GM18858 (cell line): Measurements from ENCODE around the gene SREBF1.
A peak's percentile ranks its signal among the peaks of the same experiment; 100 is the strongest.

Experiments used
- ATAC-seq: cut with Tn5 transposase; IDR thresholded peaks from one replicate; pipeline ENCODE4 v1.9.1; 2021; ENCODE audit not compliant: unreplicated experiment

The SREBF1 gene

DNA sequence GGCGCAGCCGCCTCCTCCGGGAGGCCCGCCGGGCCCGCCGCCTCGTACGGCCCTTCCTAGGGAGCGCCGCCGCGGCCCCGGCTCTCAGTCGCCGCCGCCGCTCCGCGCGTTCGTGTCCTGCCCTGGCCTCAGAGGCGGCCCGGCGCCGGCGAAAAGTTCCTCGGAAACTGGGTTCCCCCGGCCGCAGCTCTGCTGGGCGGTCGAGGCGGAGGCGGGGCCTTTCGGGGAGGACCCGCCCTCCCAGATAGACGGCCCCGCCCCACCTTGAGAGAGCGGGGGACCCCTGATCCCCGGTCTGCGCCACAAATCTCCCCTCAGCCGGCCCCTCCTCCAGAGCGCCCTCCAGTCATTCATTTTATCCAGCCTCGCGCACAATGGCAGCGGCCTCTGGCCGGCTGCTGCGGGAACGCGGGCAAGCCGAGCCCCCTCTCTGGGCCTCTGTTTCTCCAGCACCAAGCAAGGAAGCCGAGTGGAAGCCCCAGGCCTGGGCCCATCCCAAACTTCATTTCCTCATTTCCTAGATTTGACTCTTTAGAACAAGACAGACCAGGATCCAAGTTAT, at the start of gene SREBF1:
SREBF1 (minus strand) TSS at position 169 of the 562 bp plus-strand sequence. CDS start 169 bp downstream, outside the sequence.
- peak; percentile 13 for ATAC-seq

DNA sequence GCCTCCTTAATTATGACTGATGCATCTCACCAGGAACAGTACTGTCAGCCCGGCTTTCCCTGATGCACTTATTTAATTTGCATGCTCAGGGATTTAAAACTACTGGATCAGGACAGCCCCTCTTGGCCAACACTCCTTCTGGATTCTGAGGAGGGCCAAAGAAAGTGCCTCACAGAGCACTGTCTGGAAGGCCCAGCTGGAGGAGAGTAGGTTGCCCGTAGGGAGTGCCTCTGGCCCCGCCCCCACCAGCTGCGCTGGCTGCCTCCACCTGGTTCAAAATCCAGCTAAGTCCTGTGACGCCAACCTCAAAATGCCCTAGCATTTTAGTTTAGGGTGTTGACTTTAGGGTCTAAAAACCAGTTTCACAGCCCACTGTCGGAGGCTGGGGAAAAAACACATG, 49.4 kb upstream of the SREBF1 start:
- ATAC-seq = no peak

DNA sequence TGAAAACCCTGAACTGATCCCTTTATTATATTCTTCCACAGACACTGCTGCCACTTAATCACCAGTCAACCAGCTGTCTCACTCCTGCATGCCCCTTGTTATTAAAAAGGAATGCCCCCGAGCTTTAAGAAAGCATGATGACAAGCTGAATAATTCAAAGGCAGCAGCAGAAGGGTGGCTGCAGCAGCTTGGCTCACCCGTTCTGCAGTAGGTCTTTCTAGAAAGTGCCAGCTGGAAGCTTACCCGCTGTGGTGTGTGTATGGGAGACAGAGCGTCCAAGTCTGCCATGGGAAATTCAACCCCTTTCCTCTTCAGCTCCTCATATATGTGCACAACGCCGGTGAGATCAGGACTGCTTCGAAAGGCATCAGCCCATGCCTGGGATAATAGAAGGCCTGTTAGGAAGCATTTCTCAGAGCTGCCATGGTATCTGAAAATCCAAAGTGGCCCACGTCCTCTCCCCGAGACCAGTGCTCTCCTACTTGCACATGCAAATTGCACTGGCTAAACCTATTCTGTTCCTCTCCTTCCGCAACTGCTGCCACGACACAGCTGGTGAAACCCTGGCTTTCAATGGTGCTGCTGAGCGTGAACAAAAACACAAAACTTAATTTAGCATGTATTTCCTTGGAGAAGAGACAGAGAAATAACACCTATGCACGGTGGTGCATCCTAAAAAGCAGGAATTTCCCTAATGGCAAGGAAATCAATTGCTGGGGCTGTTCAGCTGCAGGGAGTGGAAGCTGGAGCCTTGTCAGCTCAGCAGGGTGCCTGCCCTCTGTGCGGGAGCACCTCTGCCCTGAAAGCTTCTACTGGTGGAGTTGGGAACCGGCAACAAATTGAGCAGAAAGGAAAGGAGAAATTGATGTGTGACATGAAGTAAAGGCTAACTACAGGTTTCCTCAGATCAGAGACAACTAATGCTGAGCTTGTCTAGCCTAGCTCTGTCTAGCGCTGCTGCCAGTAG, 47.9 kb upstream of the SREBF1 start:
- ATAC-seq = no peak

DNA sequence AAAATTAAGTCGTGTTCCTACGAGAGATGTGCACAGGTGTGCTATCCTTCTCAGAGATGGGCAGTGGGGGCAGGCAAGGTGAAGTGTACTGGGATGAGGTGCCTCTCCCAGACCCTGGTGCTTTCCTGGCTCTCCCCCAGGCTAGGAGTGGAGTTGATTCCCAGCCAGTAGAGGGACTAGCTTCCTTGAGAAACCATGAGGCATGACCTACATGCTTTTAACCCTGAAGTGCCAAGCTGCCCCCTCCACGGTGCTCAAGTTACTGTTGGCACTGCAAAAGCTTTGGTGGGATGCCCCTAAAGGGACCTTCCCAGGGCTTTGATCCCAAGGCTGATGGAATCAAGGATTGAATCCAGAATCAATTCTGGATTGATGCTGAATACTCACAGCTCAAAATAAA, 47.0 kb upstream of the SREBF1 start:
- no peak for ATAC-seq

DNA sequence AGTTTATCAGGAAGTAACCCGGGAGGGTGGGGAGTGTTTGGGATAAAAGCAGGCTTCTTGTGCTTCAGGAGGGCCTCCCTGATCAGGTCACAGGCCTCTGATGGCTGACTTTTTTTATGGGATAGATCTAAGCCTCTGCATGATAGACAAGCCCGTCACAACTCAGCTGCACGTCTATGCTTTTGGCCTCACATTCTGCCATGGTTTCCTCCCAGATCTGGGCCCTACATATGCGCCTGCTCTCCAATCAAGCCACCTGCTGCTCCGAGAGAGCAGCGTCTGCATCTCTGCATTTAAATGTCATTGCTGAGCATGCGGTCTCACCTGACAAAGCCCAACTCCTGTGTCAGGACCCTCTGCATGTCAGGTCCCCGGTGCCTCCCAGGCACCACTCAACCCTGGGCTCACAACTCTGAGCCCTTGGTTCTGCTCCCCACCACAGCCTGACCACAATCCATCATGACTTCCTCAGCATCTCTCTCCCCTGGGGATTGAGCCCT, 45.3 kb upstream of the SREBF1 start:
- no peak for ATAC-seq

DNA sequence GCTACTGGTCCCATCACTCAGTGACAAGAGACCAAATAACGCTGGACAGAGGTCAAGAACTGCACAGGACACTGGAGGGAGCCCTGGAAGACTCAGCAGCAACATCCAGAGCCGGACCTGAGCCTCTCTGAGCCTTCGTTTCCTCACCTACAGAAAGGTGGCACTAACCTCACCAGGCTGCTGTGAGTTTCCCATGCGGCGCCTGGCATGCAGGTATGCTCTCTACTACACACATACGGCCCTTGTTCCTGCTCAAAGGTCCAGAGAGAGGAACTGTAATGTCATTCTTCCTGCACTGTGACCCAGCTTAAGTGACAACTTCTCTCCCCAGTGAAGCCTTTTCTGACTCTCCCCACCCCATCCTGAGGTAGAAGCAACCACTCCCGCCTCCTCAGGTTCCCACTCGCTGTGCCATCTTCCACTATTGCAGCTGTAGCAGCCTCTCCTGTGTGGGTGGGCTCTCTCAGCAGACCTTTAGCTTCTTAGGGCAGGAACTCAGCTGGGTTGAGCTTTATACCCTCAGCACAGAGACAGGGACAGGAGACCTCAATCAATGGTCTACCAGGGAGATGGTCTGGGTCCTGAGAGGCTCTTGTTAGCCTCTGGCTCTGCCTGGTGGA, 43.9 kb upstream of the SREBF1 start:
- ATAC-seq = no peak

DNA sequence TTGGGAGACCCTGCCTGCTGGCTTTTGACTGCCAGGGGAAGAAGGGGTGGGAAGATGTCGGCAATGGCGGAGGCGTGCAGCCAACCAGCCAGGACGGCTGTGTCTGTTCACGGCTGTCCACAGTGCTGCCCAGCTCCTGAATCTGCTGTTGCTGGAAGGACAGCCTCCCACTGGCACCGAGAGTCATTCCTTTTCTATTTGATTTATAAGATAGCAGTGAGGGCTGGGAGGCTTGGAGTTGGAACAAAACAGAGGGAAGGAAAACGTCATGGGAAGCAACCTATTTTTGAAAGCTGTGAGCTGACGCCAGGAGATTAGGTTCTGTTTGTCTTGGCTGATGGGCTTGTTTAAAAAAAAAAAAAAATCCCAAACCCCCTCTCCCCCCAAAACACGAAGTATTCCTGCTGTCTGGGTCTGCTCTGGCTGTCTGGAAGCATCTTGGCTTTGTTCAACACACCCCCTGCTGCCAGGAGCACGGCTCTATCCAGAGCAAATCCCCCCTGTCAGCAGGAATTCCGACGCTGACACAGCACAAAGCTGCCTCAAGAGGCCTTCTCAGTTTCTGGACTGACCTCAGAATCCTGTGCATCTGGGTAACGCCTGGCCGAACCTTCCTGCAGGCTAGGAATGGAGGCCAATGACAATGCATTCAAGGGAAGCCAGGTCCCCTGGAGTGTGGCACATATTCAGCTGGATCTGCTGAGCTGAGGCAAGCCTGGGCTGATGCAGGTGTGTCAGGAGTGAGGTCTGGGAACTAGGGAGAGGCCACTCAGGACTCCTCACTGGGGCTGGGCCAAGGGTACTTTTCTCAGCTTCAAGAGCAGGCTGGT, 41.0 kb upstream of the SREBF1 start:
- ATAC-seq = no peak

DNA sequence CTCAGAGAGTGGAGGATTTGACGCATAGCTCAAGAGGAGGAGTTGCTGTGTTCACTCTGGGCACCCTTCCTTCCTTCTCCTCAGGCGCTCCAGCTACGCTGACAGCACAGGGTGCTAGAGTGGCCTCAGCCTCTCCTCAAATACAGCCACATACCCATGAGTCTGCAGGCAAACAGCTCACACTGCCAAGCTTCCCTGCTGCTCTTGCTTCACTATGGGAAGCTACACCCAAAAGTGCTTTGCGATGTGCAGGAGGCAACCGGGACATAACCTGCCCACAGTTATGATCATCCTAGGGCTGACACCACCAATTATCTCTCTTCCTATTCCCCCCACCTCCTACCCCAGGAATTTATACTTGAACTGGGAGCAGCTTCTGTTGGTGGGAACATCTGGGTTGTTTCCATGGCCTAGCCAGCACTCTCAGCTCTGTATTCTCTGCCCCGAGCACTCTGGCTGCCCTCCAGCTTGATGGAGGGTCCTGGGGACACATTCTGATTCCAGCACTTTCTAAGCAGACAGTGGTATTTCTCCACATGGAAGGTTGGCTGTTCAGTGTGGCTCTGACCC, 40.3 kb upstream of the SREBF1 start:
- ATAC-seq = no peak

DNA sequence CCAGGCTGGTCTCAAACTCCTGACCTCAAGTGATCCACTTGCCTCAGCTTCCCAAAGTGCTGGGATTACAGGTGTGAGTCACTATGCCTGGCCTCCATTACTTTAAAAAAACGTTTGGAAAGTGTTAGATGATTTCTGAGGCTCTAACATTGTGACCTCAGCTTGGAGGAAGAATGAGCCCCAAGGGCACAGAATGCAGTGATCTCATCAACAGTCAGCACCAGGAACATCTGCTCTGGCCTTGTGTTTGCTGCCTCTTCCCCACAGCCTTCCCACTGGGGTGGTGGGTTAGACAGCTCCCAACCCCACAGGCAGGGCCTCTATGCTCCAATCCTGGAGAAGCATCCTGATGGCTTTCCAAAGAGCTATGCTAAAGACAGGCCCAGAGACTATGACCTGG, 37.7 kb upstream of the SREBF1 start:
- ATAC-seq = no peak

DNA sequence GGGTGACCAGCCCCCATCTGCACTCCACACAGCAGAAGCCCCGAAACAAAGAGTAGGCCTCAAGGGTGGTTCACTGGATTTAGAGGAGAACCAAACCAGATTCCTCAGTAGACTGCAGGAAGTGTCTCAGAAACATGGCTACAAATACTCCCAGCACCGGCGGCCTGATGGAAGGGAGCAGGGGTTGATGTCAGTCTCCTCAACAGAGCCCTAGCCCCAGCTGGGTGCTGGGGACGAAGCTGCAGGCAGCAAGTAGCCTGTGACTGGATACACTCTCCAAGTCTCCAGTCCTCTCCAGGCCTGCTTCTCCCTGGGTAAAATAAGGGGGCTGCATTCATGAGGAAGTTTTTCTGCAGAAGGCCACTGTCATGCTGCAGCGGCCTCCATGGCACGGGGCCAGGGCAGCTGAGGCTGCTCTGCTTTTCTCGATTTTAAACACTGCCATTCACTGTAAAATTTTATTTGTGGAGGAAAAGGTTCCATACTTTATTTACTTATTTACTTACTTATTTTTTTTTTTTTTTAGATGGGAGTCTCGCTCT, 36.7 kb upstream of the SREBF1 start:
- ATAC-seq = no peak

DNA sequence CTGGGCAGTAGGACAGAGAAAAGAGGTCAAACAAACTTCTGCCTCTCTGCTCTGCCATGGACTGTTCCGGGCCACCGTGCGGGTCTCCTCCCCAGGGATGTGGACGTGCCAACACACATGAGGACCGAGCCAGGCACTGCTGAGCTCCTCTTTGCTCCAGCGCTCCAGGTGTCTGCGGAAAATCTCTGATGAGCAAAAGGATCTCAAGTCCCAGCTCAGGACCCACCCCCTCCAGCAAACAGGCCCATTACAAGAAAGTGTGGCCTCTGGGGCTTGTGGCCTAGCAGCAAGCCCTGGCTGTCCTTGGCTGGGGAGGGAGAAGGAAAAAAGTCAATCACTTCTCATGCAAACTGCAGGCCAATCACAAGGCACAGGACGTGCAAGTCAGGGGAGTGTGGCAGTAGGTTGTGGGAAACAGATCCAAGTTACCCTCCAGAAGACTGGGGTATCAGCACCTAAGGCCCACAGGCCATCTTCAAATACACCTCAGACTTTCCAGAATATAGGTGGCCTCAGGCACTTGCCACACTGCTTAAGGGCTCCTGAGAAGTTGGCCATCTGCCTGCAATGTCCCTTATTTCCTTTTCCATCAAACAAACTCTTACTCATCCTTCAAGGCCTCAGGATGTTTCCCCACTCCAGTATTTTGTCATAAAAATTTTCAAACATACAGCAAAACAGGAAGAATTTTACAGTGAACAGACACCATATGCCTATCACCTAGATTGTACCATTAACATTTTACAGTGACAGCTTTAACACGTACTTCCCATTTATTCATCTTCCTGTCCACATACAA, 36.0 kb upstream of the SREBF1 start:
- ATAC-seq = no peak

DNA sequence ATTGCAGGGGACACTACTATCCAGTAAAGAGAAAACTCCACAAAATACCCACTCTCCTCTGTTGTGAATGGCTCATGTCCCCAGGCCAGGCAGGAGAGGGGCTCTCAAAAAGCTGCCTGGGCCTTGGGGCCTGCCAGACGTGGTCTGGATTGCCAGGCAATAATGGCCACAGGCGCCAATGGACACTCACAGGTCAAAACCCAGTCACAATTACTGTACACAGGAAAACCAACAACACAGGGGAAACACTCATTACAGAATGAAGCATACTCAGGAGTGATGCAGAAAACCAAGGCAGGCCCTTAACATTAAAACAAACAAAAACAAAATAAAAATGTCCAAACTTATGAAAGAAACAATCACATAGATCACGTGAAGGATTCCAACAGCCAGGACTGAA, 35.1 kb upstream of the SREBF1 start:
- ATAC-seq = no peak

DNA sequence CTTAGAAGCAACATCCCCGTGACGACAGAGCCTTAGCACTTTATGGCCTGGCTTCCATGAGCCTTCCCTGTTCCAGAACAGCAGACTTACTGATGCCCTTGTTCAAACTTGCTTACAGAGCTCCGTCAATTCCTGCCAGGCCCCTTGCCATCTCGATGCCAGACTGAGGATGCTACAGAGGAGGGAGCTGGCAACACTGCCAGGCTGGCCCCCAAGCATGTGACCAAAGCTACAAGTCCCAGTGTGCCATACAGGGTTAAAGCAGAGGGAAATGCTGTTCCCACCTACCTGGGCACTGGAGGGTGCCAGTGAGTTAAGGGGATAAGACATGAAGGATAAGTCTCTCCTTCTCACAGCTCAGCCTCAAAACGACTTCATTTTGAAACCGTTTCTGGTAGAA, 33.5 kb upstream of the SREBF1 start:
- no peak for ATAC-seq

DNA sequence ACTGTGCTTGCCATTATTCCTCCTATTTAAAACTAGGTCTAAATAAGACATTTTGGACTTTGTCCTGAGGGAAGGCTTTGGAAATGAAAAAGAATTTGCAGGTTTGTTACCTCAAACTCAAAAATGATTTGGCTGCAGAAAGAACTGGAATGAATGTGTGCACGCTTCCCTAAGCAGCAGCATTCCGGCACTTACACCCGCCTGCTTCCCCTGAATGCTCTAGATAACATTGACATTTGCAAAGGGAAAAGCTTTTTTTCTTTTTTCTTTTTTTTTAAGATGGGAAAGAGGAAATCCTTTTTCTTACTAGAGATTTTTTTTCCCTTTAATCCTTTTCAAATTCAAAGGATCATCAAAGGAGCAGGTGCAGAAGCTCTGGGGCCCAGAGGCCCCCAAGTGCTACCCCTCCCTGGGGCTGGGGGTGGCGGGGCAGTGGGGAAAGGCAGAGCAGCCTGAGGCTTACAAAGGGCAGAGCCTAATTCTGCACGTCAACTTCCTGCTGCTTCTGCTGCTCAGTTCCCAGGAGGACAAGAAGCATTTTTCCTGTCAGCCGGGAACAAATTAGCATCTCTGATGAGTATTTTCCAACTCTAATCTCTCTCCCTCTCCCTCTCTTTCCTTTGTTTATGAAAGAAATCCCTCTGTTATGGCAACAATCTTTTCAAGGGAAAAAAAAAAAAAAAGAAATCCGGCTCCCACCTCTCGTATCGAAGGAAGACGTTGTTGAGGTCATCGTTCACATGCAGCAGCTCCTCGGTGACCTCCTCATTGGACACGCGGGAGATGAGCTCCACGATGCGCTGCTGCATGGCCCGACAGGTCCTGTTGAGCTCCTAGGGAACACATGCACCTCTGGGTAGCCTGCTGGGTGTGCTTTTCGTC, 32.1 kb upstream of the SREBF1 start:
- no peak for ATAC-seq

DNA sequence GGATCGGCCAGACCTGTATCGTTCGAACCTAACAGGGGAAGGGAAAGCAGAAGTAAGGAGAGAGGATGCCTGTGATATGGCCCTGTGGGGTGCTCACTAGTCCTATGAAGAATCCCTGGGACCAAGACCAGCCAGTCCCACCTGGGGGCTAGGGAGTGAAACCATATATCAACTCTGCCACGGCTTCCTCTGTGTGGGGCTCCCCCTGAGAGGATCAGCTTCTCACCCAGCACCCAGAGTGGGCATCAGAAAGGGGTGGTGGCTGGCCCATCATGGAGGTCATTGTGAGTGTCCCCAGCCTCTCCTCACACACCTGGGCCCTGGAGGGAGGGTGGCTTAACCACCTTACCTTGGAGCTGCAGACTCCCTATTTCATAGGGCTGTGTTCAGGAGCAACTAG, 30.1 kb upstream of the SREBF1 start:
- ATAC-seq = no peak

DNA sequence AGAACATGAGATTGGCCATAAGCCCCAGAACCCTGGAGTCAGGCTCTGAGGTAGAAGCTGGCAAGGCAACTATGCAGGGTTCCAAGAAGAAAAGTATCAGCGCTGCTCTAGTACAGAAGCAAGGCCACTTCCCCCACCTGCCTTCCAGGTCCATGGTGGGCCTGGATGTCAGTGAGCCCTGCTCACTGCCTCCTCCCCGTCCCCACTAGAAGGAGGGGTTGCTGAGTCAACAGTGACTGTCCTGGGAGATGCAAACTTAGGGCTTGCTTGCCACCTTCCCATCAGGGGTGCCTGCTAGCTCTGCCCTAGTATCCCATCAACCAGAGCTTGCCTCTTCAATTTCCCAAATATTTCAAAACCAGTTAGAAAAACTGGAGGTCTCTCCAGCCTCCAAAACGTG, 29.6 kb upstream of the SREBF1 start:
- ATAC-seq = no peak

DNA sequence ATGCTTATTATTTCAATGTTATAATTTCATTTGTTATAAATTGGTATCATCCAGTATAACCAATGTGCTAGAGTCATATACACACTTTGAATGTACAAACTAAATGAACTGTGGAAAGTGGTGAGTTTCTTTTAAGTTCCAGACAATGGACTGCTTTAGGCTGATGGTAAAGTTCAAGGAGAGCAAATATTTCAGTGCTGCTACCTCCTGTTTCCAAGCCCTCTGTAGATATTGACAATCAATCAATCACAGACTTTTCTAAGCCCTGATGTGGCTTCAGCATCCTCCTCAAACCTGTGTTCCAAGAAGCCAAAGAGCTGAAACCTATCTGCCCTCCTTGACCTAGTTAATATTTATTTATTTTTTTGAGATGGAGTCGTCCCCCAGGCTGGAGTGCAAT, 28.2 kb upstream of the SREBF1 start:
- no peak for ATAC-seq

DNA sequence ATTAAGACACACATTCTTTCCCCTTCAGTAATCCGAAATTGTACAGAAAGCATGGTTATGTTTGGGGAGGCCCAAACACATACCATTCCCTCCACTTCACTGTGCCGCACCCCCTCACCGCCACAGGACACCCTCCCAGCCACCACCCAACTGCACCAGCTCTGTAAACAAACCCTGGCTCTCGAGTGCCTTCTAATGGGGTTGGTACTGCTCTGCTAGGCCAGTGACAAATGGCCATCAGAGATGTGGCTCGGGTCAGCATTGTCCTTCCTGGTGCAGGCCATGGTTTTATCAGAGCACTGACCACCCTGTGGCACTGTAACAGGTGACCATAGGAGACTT, 24.0 kb upstream of the SREBF1 start:
- ATAC-seq = no peak
